Measurements from ENCODE around the gene IRF2BP1. TPM values are rescaled to one million over a fixed set of nuclear protein-coding genes. Genes with fewer than 3 reads are reported as not detected.
"Not testable (repeated sequence)": the region's sequence is repeated elsewhere in the genome, so short reads cannot be mapped to it uniquely, and the experiment has no call there.

Gene IRF2BP1
- total RNA-seq, 4 donors from 2014 or later: 17.1 to 40.6 (median 28.6) TPM

GRCh38 chr19:45874620-45874966, 11.3 kb downstream of the IRF2BP1 start:
- ATAC-seq (no peak), DNase-seq (no peak)
- no peak for TF ChIP-seq CTCF (IDR thresholded peaks at IDR 0.05 in 4 of 5, conservative IDR thresholded peaks at IDR 0.05 in 1 of 5)
- TF ChIP-seq POLR2A (IDR thresholded peaks at IDR 0.05): no peak
- intact Hi-C loops (cut with DNase I; ENCODE audit: low total_unique reads): no loop called here
- Histone ChIP-seq H3K27me3 (peaks cover 0 to 9% (median 0%) of the 10 kb centered on the region in 3 donors), H3K9me3 (no peaks in the 10 kb centered on the region), H3K36me3 (no peaks in the 10 kb centered on the region), H3K4me1 (no peaks in the 10 kb centered on the region), H3K4me3 (no peak overlapping the region), H3K27ac (no peak overlapping the region)
- in situ Hi-C loops (cut with MboI; ENCODE audit: low sequenced_read_pairs in 4 of 4): no loop called here

GRCh38 chr19:45873219-45873772, 12.6 kb downstream of the IRF2BP1 start:
- TF ChIP-seq CTCF (IDR thresholded peaks at IDR 0.05 in 4 of 5, conservative IDR thresholded peaks at IDR 0.05 in 1 of 5): no peak
- Histone ChIP-seq H3K4me1 (no peaks in the 10 kb centered on the region), H3K9me3 (no peaks in the 10 kb centered on the region), H3K27me3 (peaks cover 0 to 9% (median 0%) of the 10 kb centered on the region in 3 donors), H3K27ac (no peak overlapping the region), H3K4me3 (no peak overlapping the region), H3K36me3 (no peaks in the 10 kb centered on the region)
- in situ Hi-C loops (cut with MboI; ENCODE audit: low sequenced_read_pairs in 4 of 4): no loop called here
- intact Hi-C loops (cut with DNase I; ENCODE audit: low total_unique reads): no loop called here
- DNase-seq (no peak), ATAC-seq (no peak)

GRCh38 chr19:45872095-45872919, 13.6 kb downstream of the IRF2BP1 start:
- H3K4me3 ChIP-seq: no peak overlapping the region
- no peak for DNase-seq
- no peak overlapping the region for H3K27ac ChIP-seq
- in situ Hi-C loops (cut with MboI; ENCODE audit: low sequenced_read_pairs in 4 of 4) (no loop called here), intact Hi-C loops (cut with DNase I; ENCODE audit: low total_unique reads) (no loop called here)
- no peaks in the 10 kb centered on the region for H3K36me3 ChIP-seq
- ATAC-seq: no peak
- H3K9me3 ChIP-seq: no peaks in the 10 kb centered on the region
- no peaks in the 10 kb centered on the region for H3K4me1 ChIP-seq
- peaks cover 0 to 9% (median 0%) of the 10 kb centered on the region in 3 donors for H3K27me3 ChIP-seq
- TF ChIP-seq POLR2A (IDR thresholded peaks at IDR 0.05) (no peak), CTCF (IDR thresholded peaks at IDR 0.05 in 4 of 5, conservative IDR thresholded peaks at IDR 0.05 in 1 of 5) (no peak)

GRCh38 chr19:45870798-45871197, 15.1 kb downstream of the IRF2BP1 start:
- intact Hi-C loops (cut with DNase I; ENCODE audit: low total_unique reads): no loop called here
- H3K36me3 ChIP-seq: no peaks in the 10 kb centered on the region
- in situ Hi-C loops (cut with MboI; ENCODE audit: low sequenced_read_pairs in 4 of 4): no loop called here
- H3K4me1 ChIP-seq: no peaks in the 10 kb centered on the region
- no peak overlapping the region for H3K4me3 ChIP-seq
- no peaks in the 10 kb centered on the region for H3K9me3 ChIP-seq
- TF ChIP-seq CTCF (IDR thresholded peaks at IDR 0.05 in 4 of 5, conservative IDR thresholded peaks at IDR 0.05 in 1 of 5): no peak
- no peak for TF ChIP-seq POLR2A (IDR thresholded peaks at IDR 0.05)
- ATAC-seq (no peak), DNase-seq (no peak)
- H3K27me3 ChIP-seq: no peaks in the 10 kb centered on the region
- H3K27ac ChIP-seq: no peak overlapping the region

GRCh38 chr19:45867241-45867640, 18.7 kb downstream of the IRF2BP1 start:
- DNase-seq; ATAC-seq; H3K9me3 ChIP-seq; H3K36me3 ChIP-seq; H3K4me1 ChIP-seq; in situ Hi-C loops (cut with MboI; ENCODE audit: low sequenced_read_pairs in 4 of 4); H3K27ac ChIP-seq; intact Hi-C loops (cut with DNase I; ENCODE audit: low total_unique reads); H3K4me3 ChIP-seq: not testable (repeated sequence)
- H3K27me3 ChIP-seq: peaks cover 10 to 16% (median 10%) of the 10 kb centered on the region in 3 donors
